Endothelial cell of umbilical vein (primary cell): Measurements from ENCODE around the gene GNB2. TPM values are rescaled to one million over a fixed set of nuclear protein-coding genes. Genes with fewer than 3 reads are reported as not detected.
"Not testable (repeated sequence)": the region's sequence is repeated elsewhere in the genome, so short reads cannot be mapped to it uniquely, and the experiment has no call there.

Source experiments
- BruUV-seq: library from RNA; stranded (reverse); fragments of 400-500 nt; replicated peaks from 2 replicates; lab custom pipeline; 2021; lab: Mats Ljungman, UMichigan
- CTCF ChIA-PET: fragments of 300-600, 350-600 bp; sonication (Branson Sonifier 250); formaldehyde crosslinking; loops from one replicate; lab custom pipeline; 2021; ENCODE audit warnings: antibody characterized with exemption, inconsistent platforms; lab: Charles Lee
- POLR2A ChIA-PET: fragments of 300-600, 350-600 bp; sonication (Branson Sonifier 250); formaldehyde crosslinking; loops from one replicate; lab custom pipeline; 2021; ENCODE audit warnings: antibody characterized with exemption, inconsistent platforms; lab: Charles Lee
- DNase-seq: peaks from one replicate; pipeline ENCODE4 v3.0.0-alpha.2; 2011; ENCODE audit warnings: low read depth, low spot score
- FAIRE-seq: peaks from 2 replicates; lab custom pipeline; 2011; peaks lifted over from hg19 to GRCh38; lab: Jason Lieb, UNC
- H2AFZ ChIP-seq: 2 replicates; pipeline ENCODE4 v1.6.0; 2012; ENCODE audit warnings: low read depth, low read length, control low read depth, inconsistent platforms
- H3K27ac ChIP-seq: 2 replicates; pipeline ENCODE4 v1.5.1; 2011; ENCODE audit warnings: low read depth, mild to moderate bottlenecking, control low read depth, low read length, moderate library complexity; ENCODE audit not compliant: insufficient read depth
- H3K27me3 ChIP-seq, 2 experiments: 2 replicates each; pipeline versions ENCODE4 v1.6.0 to v1.6.1; 2011; ENCODE audit warnings: low read length in 2 of 2, mixed read lengths in 1 of 2; ENCODE audit not compliant: control insufficient read depth in 2 of 2, insufficient read depth in 2 of 2
- H3K36me3 ChIP-seq, 2 experiments: 2 replicates in 1 of 2; 3 replicates in 1 of 2; pipeline ENCODE4 v1.5.1; 2011; ENCODE audit warnings: low read length in 2 of 2, mild to moderate bottlenecking in 1 of 2, moderate library complexity in 1 of 2; ENCODE audit not compliant: control insufficient read depth in 2 of 2, insufficient read depth in 2 of 2; ENCODE audit errors: extremely low read depth in 1 of 2
- H3K4me1 ChIP-seq: 3 replicates; pipeline ENCODE4 v1.5.1; 2011; ENCODE audit warnings: mild to moderate bottlenecking, low read length; ENCODE audit not compliant: control insufficient read depth, insufficient read depth; ENCODE audit errors: extremely low read depth
- H3K4me2 ChIP-seq: 2 replicates; pipeline ENCODE4 v1.6.1; 2011; ENCODE audit warnings: low read length, control low read depth, mixed read lengths; ENCODE audit not compliant: insufficient read depth
- H3K4me3 ChIP-seq, 3 experiments: fragments of 200-600 bp in 1 of 3; sonication (generic), shearing (Covaris generic) in 1 of 3; replicated peaks in 1 of 3; 2 replicates each; pipeline ENCODE4 v1.5.1; 2011 to 2016; ENCODE audit warnings: control low read depth in 3 of 3, low read length in 3 of 3, mild to moderate bottlenecking in 2 of 3, inconsistent platforms in 1 of 3, low read depth in 1 of 3, moderate library complexity in 1 of 3; ENCODE audit not compliant: insufficient read depth in 1 of 3
- H3K79me2 ChIP-seq: 2 replicates; pipeline ENCODE4 v1.6.0; 2012; ENCODE audit warnings: low read length, inconsistent platforms; ENCODE audit not compliant: control insufficient read depth, insufficient read depth
- H3K9ac ChIP-seq: replicated peaks from 2 replicates; pipeline ENCODE3; 2011; ENCODE audit warnings: low read length, control low read depth; ENCODE audit not compliant: insufficient read depth; ENCODE audit errors: extremely low read depth
- H3K9me1 ChIP-seq: replicated peaks from 3 replicates; pipeline ENCODE4 v1.6.0; 2011; ENCODE audit warnings: mild to moderate bottlenecking, low read length; ENCODE audit not compliant: control insufficient read depth, insufficient read depth; ENCODE audit errors: extremely low read depth
- H3K9me3 ChIP-seq: replicated peaks from 2 replicates; pipeline ENCODE4 v1.5.1; 2012; ENCODE audit warnings: low read length, inconsistent platforms; ENCODE audit not compliant: control insufficient read depth, insufficient read depth
- H4K20me1 ChIP-seq: replicated peaks from 2 replicates; pipeline ENCODE3; 2011; ENCODE audit warnings: mild to moderate bottlenecking, low read length; ENCODE audit not compliant: control insufficient read depth, insufficient read depth; ENCODE audit errors: extremely low read depth
- CTCF ChIP-seq, 2 donors: IDR thresholded peaks; 1 replicate in 1 of 2; 2 replicates in 1 of 2; pipeline ENCODE4 v1.5.1; 2011; ENCODE audit warnings: low read length in 2 of 2, mild to moderate bottlenecking in 2 of 2, moderate library complexity in 2 of 2, control low read depth in 1 of 2, inconsistent platforms in 1 of 2, low read depth in 1 of 2; ENCODE audit not compliant: insufficient read depth in 1 of 2; ENCODE audit errors: extremely low read depth in 1 of 2
- EZH2 ChIP-seq: IDR thresholded peaks from 2 replicates; pipeline ENCODE4 v1.6.1; 2012; ENCODE audit warnings: borderline replicate concordance, low read depth, mild to moderate bottlenecking, moderate library complexity, low read length, inconsistent platforms; ENCODE audit not compliant: severe bottlenecking
- FOS ChIP-seq: IDR thresholded peaks from 2 replicates; pipeline ENCODE4 v1.6.1; 2011; ENCODE audit warnings: mild to moderate bottlenecking, low read length, moderate library complexity, borderline replicate concordance; ENCODE audit not compliant: insufficient read depth
- GATA2 ChIP-seq: IDR thresholded peaks from 2 replicates; pipeline ENCODE4 v1.7.0; 2011; ENCODE audit warnings: low read depth, mild to moderate bottlenecking, moderate library complexity, mixed read lengths, low read length; ENCODE audit not compliant: insufficient read length, insufficient read depth
- JUN ChIP-seq: IDR thresholded peaks from 2 replicates; pipeline ENCODE4 v1.6.1; 2011; ENCODE audit warnings: borderline replicate concordance, low read depth; ENCODE audit not compliant: insufficient read length, insufficient read depth
- MAX ChIP-seq: IDR thresholded peaks from 2 replicates; pipeline ENCODE4 v1.6.1; 2011; ENCODE audit not compliant: insufficient read depth, insufficient read length
- MYC ChIP-seq: IDR thresholded peaks from one replicate; pipeline ENCODE4 v1.6.1; 2011; ENCODE audit warnings: mild to moderate bottlenecking, low read depth, low read length
- POLR2A ChIP-seq: IDR thresholded peaks from 2 replicates; pipeline ENCODE4 v1.6.1; 2012; ENCODE audit warnings: low read depth, mild to moderate bottlenecking, control low read depth, low read length
- POLR2AphosphoS5 ChIP-seq: IDR thresholded peaks from 2 replicates; pipeline ENCODE4 v1.6.1; 2012; ENCODE audit warnings: low read depth, mild to moderate bottlenecking, control low read depth, low read length, moderate library complexity; ENCODE audit not compliant: insufficient read depth
- dilution Hi-C: fragments of 300-500 bp; cut with MboI; formaldehyde crosslinking; loops from one replicate; pipeline ENCODE4 v1.15.0; 2019; ENCODE audit warnings: low sequenced_read_pairs; ENCODE audit not compliant: extremely low pct_ligation_motif_present
- intact Hi-C: fragments of 100-400 bp; cut with micrococcal nuclease; formaldehyde crosslinking; loops from one replicate; pipeline ENCODE4 v1.10.0; 2022
- polyA plus RNA-seq, 4 experiments: library from polyadenylated mRNA; depleted of rRNA in 3 of 4; stranded (reverse) in 3 of 4; unstranded in 1 of 4; fragments of >200 nt; gene quantifications; 2 replicates each; pipeline versions ENCODE4 v1.2.1 to v1.2.3, GENCODE V29; 2011 to 2012; ENCODE audit warnings: missing spikeins in 1 of 4
- total RNA-seq: library from RNA; stranded (reverse); gene quantifications from 2 replicates; pipeline ENCODE4 v1.2.3, GENCODE V29; 2021

Gene GNB2
- total and polyA plus RNA-seq, 2 donors (not counting 3 experiments of a cell fraction or from before 2014, with no cell fraction given) = 297 to 433 TPM

GRCh38 chr7:100699018-100699417 is 25.5 kb downstream of the GNB2 start:
- H3K4me2 ChIP-seq = no peak overlapping the region
- CTCF ChIA-PET = interaction anchor here (0.9 kb wide), 1 partner anchor 196 kb away, joined by 5 read pairs; no protein-coding TSS in a partner anchor
- no peaks in the 10 kb centered on the region for H3K79me2 ChIP-seq
- BruUV-seq = no TSS peak
- FAIRE-seq (no peak), DNase-seq (no peak)
- no peaks in the 10 kb centered on the region for H4K20me1 ChIP-seq
- H3K36me3 ChIP-seq = no peaks in the 10 kb centered on the region
- H3K4me3 ChIP-seq = no peak overlapping the region
- no peaks in the 10 kb centered on the region for H3K9me3 ChIP-seq
- POLR2A ChIA-PET = no interaction called here
- dilution Hi-C loops (no loop called here), intact Hi-C loops (no loop called here)
- H3K9me1 ChIP-seq = no peaks in the 10 kb centered on the region
- no peak overlapping the region for H3K27ac ChIP-seq
- H3K27me3 ChIP-seq = peaks cover 0 to 11% of the 10 kb centered on the region in 2 experiments
- TF ChIP-seq GATA2 (no peak), EZH2 (no peak), POLR2A (no peak), POLR2AphosphoS5 (no peak), MYC (no peak), MAX (no peak), CTCF (IDR thresholded peaks at IDR 0.05; ENCODE audit: extremely low read depth in 1 of 2, insufficient read depth in 1 of 2, low read depth in 1 of 2, low read length in 2 of 2) (no peak), FOS (no peak), JUN (no peak)
- H2AFZ ChIP-seq = no peak overlapping the region
- peaks cover 2% of the 10 kb centered on the region for H3K4me1 ChIP-seq
- H3K9ac ChIP-seq = no peak overlapping the region

GRCh38 chr7:100701089-100701488 is 27.5 kb downstream of the GNB2 start:
- H2AFZ ChIP-seq, BruUV-seq, H3K4me2 ChIP-seq, POLR2A ChIA-PET, H3K27ac ChIP-seq, H3K9ac ChIP-seq, H3K4me1 ChIP-seq, H3K79me2 ChIP-seq, H4K20me1 ChIP-seq, FAIRE-seq, H3K36me3 ChIP-seq, DNase-seq, H3K9me3 ChIP-seq, intact Hi-C loops, H3K4me3 ChIP-seq, H3K9me1 ChIP-seq: not testable (repeated sequence)
- dilution Hi-C loops = loop anchor here (25.0 kb wide), 1 partner anchor 136 kb away; the partner anchor contains the start of gene EPHB4
- CTCF ChIA-PET = interaction anchor here (1.6 to 2.0 kb wide), 2 partner anchors 24 to 31 kb away, joined by 3 to 5 read pairs; no protein-coding TSS in a partner anchor
- peaks cover 1 to 11% of the 10 kb centered on the region in 2 experiments for H3K27me3 ChIP-seq
